ACHN (cell line): ENCODE measurements around the gene KCNMA1.
"Not testable (repeated sequence)": the region's sequence is repeated elsewhere in the genome, so short reads cannot be mapped to it uniquely, and the experiment has no call there.

Experiments used
- DNase-seq: peaks from one replicate; pipeline ENCODE4 v3.0.0-alpha.2; 2015
- in situ Hi-C: cut with HindIII; loops from 2 replicates; pipeline ENCODE4 v1.10.0; 2017; ENCODE audit warnings: low sequenced_read_pairs, low pct_ligation_motif_present, low pct_unique_long_range_greater_than_20kb

KCNMA1 gene

GRCh38 chr10:77390481-77390891 lies 247.1 kb downstream of the KCNMA1 start:
- in situ Hi-C loops, result no loop called here
- no peak for DNase-seq

GRCh38 chr10:77388571-77389100 lies 249.0 kb downstream of the KCNMA1 start:
- no peak for DNase-seq
- in situ Hi-C loops, result no loop called here

DNA sequence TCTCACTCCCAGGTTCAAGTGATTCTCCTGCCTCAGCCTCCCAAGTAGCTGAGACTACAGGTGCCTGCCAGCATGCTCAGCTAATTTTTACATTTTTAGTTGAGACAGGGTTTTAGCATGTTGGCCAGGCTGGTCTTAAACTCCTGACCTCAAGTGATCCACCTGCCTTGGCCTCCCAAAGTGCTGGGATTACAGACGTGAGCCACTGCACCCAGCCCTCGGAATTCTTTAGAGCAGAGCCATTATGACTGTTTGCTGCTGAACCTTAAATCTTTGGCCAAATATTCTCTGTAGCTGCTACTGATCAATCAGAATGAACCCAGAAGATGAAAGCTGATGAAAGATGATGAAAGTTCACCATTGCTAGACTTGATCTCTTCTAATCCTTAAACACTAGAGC lies 249.9 kb downstream of the KCNMA1 start:
- DNase-seq, in situ Hi-C loops: not testable (repeated sequence)

- no peak for DNase-seq
- in situ Hi-C loops, result no loop called here
Observed at GRCh38 chr10:77387247-77387646, 250.4 kb downstream of the KCNMA1 start.

GRCh38 chr10:77386838-77387237 lies 250.8 kb downstream of the KCNMA1 start:
- no peak for DNase-seq
- in situ Hi-C loops, result no loop called here

DNA sequence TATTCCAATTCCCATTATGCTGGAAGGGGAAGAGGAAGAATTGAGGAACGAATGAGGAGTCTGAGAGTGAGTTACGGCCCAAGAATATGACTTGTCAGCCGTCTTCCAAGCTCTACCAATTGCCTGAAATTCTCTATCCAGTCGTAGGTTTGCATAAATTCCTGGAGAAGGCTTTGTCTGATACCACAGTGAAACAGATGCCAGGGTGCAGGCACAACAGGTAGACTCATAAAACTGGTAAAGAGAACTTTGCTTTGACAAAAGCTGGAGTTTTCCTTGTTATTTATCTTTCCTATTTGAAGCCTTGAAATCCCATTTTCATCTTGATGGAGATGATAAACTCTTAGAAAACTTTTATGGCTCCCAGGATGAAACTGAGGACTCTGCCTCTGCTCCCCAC lies 251.2 kb downstream of the KCNMA1 start:
- in situ Hi-C loops, result no loop called here
- no peak for DNase-seq

- in situ Hi-C loops, result no loop called here
- no peak for DNase-seq
Observed at GRCh38 chr10:77385315-77385714, 252.3 kb downstream of the KCNMA1 start.

DNA sequence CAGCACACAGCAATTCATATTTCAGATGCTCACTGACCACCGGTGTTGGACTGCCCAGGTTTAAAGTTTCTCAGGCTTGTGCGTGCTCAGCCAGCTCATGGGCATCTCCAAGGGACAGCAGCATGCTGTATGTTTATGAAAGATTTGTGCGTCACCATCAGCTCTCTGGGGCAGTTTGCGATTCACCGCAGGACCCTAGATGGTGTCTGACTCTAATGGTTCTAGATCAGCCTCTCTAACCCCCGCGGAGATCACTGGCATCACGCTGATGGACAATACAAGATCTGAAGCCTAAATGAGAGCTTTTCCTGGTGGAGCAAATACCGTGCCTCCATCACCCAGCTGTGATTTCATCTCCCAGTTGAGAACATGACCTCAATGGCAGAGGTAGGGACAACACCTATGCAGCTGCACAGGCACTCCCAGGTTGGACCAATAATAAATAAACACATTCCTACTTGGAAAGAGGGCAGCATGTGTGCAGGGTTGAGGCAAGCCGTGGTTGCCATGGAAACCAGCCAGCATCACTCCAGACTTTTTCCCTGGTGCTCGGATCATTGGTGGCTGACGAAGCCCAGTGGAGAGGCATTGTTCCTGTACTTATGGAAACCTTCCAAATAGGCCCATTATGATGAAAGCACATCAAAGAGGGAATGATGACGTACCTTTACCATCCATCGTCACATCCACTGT lies 253.6 kb downstream of the KCNMA1 start:
- DNase-seq, result no peak
- in situ Hi-C loops, result no loop called here

DNA sequence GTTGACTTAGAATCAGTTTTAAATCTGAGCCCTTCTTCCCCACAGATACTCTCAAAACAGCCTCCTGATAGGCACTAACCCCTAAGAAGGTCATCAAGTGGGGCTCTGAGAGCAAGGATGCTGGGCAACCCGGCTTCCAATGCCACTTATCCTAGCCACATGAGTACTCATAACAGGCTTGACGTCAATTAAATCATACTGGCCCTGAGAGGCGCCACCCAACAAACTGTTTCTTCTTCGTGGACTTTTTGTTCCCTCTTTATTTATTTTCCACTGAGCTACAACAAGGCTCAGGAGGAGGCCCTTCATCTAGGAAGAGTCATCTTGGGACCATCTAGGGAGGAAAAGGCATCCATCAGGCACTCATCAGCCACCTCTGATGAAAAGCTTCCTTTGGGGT lies 255.9 kb downstream of the KCNMA1 start:
- in situ Hi-C loops, result no loop called here
- no peak for DNase-seq

GRCh38 chr10:77380723-77381122 lies 256.9 kb downstream of the KCNMA1 start:
- in situ Hi-C loops, result no loop called here
- no peak for DNase-seq

DNA sequence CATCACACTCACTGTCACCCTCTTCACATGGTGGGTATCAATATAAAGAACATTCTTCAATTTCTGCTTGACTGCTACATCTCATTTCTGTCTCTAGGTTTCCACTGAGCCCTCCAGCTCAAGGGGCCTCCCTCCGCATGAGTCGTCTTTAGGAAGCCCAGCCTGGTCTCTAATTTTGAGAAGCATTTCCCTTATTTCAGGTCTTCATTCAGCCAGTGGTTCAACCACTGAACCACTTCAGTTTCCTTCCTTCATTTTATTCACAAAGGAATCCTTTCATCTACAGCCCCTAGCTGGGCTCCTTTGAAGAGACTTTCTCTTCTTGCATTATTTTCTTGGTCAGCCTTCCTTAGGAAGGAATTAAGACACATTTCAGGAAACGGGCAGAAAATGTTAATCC lies 257.4 kb downstream of the KCNMA1 start:
- no peak for DNase-seq
- in situ Hi-C loops, result no loop called here

GRCh38 chr10:77378366-77379349 lies 258.9 kb downstream of the KCNMA1 start:
- in situ Hi-C loops, result no loop called here
- no peak for DNase-seq

DNA sequence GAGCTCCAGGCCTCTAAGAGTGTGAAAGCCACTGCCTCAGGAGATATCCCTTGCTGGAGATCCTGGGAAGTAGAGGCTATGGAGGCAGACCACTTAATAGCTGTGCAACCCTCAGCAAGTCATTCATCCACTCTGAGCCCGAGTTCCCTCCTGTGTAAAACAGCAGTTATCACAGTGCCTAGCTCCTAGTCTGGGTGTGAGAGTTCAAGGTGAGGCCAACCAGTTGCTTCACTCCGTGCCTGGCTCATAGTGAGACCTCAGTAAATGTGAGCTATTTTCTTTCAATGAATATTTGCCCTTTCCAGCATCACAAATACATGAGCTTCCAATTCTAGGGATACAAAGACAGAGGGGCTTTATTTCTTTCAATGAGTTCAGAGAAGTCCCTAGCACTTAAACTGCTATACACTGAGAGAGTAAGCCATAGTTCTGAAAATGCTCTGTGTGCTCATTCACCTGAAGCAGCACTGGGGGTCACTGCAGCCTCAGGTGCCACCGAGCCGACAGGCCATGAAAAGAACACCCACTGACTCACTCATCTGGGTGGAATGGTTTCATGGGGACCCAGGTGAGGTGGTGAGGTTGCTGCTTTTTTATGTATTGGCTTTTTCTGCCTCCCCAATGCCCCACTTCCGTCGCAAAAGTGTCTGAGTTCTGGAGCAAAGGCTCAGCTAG lies 259.8 kb downstream of the KCNMA1 start:
- in situ Hi-C loops, result no loop called here
- no peak for DNase-seq

- DNase-seq, result no peak
- in situ Hi-C loops, result no loop called here
Observed at GRCh38 chr10:77377034-77377433, 260.6 kb downstream of the KCNMA1 start.

GRCh38 chr10:77374189-77374656 lies 263.4 kb downstream of the KCNMA1 start:
- in situ Hi-C loops, result no loop called here
- no peak for DNase-seq

DNA sequence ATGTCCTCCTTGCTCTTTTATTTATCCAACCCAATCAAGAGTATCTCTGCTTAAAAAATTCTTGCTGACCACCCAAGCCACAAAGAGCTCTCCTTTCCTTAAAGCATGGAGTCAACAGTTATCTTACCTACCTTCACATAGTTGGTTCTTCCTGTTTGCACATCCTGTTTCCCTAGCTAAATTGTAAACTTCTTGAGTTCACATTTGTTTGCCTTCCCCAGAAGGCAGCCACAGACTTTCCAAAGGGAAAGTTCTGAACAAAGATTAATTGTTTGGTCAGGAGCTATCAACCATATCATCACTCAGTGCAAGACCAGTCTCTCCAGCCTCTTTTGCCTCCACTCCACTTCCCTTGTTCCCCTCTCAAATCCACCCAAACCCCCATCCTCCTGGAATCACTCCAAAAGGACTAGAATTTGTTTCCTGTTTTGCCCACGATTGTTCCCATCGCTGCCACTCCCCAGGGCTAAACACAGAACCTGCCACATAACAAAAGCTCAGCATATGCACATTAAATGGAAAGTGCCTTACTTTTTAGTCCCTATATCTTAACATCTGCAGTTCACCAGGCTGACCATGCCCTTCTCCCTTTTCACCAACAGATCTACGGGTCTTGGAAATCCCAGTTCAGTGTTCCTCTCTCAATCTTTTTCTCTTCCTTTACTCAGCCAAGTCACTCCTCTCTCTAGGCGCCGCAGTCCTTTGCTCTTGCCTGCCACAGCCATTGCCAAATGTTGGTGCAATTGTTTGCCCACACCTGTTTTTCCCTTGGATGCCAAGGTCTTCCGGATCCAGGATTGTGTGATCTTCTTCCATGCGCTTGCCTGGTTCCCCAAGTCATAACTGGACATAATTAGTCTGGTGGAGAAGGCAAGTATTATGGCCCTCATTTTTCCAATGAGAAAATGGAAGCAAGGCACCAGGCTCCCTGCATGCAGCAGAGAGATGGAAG lies 265.5 kb downstream of the KCNMA1 start:
- no peak for DNase-seq
- in situ Hi-C loops, result no loop called here

- in situ Hi-C loops, result no loop called here
- no peak for DNase-seq
Observed at GRCh38 chr10:77371421-77371820, 266.2 kb downstream of the KCNMA1 start.

DNA sequence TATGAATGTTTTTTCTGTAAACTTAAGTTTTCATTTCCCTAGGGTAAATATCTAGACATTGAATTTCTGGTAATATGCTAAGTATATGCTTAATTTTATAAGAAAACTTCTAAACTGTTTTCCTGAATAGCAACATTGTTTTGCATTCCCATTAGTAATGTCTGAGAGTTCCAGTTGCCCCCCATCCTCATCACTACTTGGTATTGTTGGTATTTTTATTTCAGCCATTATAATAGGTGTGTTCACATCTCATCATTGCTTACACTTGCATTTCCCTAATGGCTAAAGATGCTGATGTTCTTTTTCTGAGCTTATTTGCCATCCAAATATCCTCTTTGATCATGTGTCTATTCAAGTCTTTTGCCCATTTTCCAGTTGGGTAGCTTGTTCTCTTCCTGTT lies 269.6 kb downstream of the KCNMA1 start:
- in situ Hi-C loops, result no loop called here
- no peak for DNase-seq
